K562 (cell line): ENCODE measurements around the gene HSF5. TPM values are rescaled to one million over a fixed set of nuclear protein-coding genes. Genes with fewer than 3 reads are reported as not detected.
A peak's percentile ranks its signal among the peaks of the same experiment; 100 is the strongest.

Experiments used
- C11orf30 ChIP-seq: fragments of 450-650 bp; IDR thresholded peaks from 2 replicates; pipeline ENCODE4 v1.6.1; 2016; ENCODE audit warnings: low read depth, mild to moderate bottlenecking
- CEBPB ChIP-seq: fragments of 450-650 bp; IDR thresholded peaks from 2 replicates; pipeline ENCODE4 v1.6.1; 2016; ENCODE audit warnings: missing genetic modification characterization, missing compliant biosample characterization
- FOSL1 ChIP-seq: fragments of 200-800 bp; sonication (Bioruptor generic); conservative IDR thresholded peaks from 2 replicates; pipeline ENCODE4 v1.6.1; 2016; ENCODE audit warnings: missing genetic modification characterization, missing compliant biosample characterization
- FOXP4 ChIP-seq: sonication (generic); formaldehyde crosslinking; IDR thresholded peaks from 2 replicates; pipeline ENCODE4 v1.8.0; 2022; ENCODE audit warnings: mild to moderate bottlenecking, missing genetic modification reagents, borderline replicate concordance
- GATAD2A ChIP-seq: fragments of 450-650 bp; IDR thresholded peaks from 2 replicates; pipeline ENCODE4 v1.6.1; 2017
- GTF2E2 ChIP-seq: fragments of 200-800 bp; sonication (Bioruptor generic); IDR thresholded peaks from 2 replicates; pipeline ENCODE4 v1.6.1; 2016; ENCODE audit warnings: missing genetic modification characterization, missing compliant biosample characterization
- HDAC8 ChIP-seq: fragments of 450-650 bp; IDR thresholded peaks from 2 replicates; pipeline ENCODE4 v1.6.1; 2016; ENCODE audit warnings: mild to moderate bottlenecking, missing genetic modification characterization, moderate library complexity, missing compliant biosample characterization
- HDGF ChIP-seq: fragments of 450-650 bp; IDR thresholded peaks from 2 replicates; pipeline ENCODE4 v1.6.1; 2016
- HMG20A ChIP-seq: fragments of 450-650 bp; formaldehyde crosslinking; conservative IDR thresholded peaks from 2 replicates; pipeline ENCODE4 v1.4.0; 2020; ENCODE audit warnings: mild to moderate bottlenecking, mixed read lengths
- MTA2 ChIP-seq: fragments of 450-650 bp; IDR thresholded peaks from 2 replicates; pipeline ENCODE4 v1.6.1; 2016; ENCODE audit warnings: low read depth
- MTF1 ChIP-seq: fragments of 250-450 bp; sonication (Bioruptor Pico); IDR thresholded peaks from 2 replicates; pipeline ENCODE4 v1.9.0; 2021; ENCODE audit warnings: moderate library complexity, mild to moderate bottlenecking, inconsistent platforms, borderline replicate concordance
- NFATC3 ChIP-seq: fragments of 450-650 bp; IDR thresholded peaks from 2 replicates; pipeline ENCODE4 v1.6.1; 2017; ENCODE audit warnings: mild to moderate bottlenecking
- NR0B1 ChIP-seq: fragments of 450-650 bp; IDR thresholded peaks from one replicate; pipeline ENCODE4 v1.6.1; 2018; ENCODE audit warnings: mild to moderate bottlenecking, moderate library complexity; ENCODE audit not compliant: partially characterized antibody
- SMAD2 ChIP-seq: fragments of 150-350 bp; IDR thresholded peaks from 2 replicates; pipeline ENCODE4 v1.6.1; 2014; ENCODE audit warnings: low read depth, mild to moderate bottlenecking, low read length
- SP2 ChIP-seq: IDR thresholded peaks from 2 replicates; pipeline ENCODE4 v1.6.1; 2011; ENCODE audit warnings: mild to moderate bottlenecking, low read depth, low read length, moderate library complexity; ENCODE audit not compliant: poor library complexity, severe bottlenecking; ENCODE audit errors: extremely low read depth
- TAL1 ChIP-seq: fragments of 450-650 bp; IDR thresholded peaks from 2 replicates; pipeline ENCODE4 v1.6.1; 2016; ENCODE audit warnings: mild to moderate bottlenecking
- TCF3 ChIP-seq: sonication (generic); formaldehyde crosslinking; IDR thresholded peaks from 2 replicates; pipeline ENCODE4 v1.4.0; 2020; ENCODE audit warnings: mild to moderate bottlenecking, missing genetic modification reagents
- XRCC3 ChIP-seq: fragments of 450-650 bp; IDR thresholded peaks from 2 replicates; pipeline ENCODE4 v1.6.1; 2017; ENCODE audit warnings: mild to moderate bottlenecking, moderate library complexity
- ZNF224 ChIP-seq: sonication (generic); formaldehyde crosslinking; IDR thresholded peaks from 2 replicates; pipeline ENCODE4 v1.8.0; 2022; ENCODE audit warnings: mild to moderate bottlenecking, missing genetic modification reagents
- polyA plus RNA-seq, 8 experiments: library from polyadenylated mRNA; depleted of rRNA in 4 of 8; stranded (reverse) in 5 of 8; unstranded in 3 of 8; fragments of >200 nt; fragmentation: Nextera tagmentation in 2 of 8; fragmentation: Illumina TruSeq in 1 of 8; extraction: Ambion mirVana in 2 of 8; extraction: Trizol in 1 of 8; gene quantifications; 2 replicates each; pipeline versions ENCODE4 v1.2.1 to v1.2.3, GENCODE V29; 2011 to 2014; ENCODE audit warnings: inconsistent platforms in 1 of 8, missing spikeins in 1 of 8
- total RNA-seq, 7 experiments: library from RNA; depleted of rRNA in 6 of 7; stranded (reverse); fragments of >200 nt in 6 of 7; fragmentation: Illumina TruSeq in 2 of 7; extraction: Trizol in 2 of 7; gene quantifications; 2 replicates each; pipeline versions ENCODE4 v1.2.1 to v1.2.3, GENCODE V29; 2011 to 2021; ENCODE audit warnings: low replicate concordance in 1 of 7
- TF ChIP-seq, protein P1 (sequence below), 2 experiments: fragments of 450-650 bp in 1 of 2; sonication (generic) in 1 of 2; formaldehyde crosslinking; conservative IDR thresholded peaks; 2 replicates each; pipeline versions ENCODE4 v1.4.0 to v1.8.1; 2020 to 2022; ENCODE audit warnings: mild to moderate bottlenecking in 1 of 2, missing genetic modification reagents in 1 of 2
- TF ChIP-seq, protein P2 (sequence below): IDR thresholded peaks from 2 replicates; pipeline ENCODE4 v1.6.1; 2016; ENCODE audit warnings: missing genetic modification characterization, missing compliant biosample characterization
- TF ChIP-seq, protein P3 (sequence below): fragments of 250-450 bp; sonication (Bioruptor Pico); IDR thresholded peaks from 2 replicates; pipeline ENCODE4 v1.9.0; 2021; ENCODE audit warnings: mild to moderate bottlenecking, inconsistent platforms

Gene HSF5
- total and polyA plus RNA-seq, 9 of the 15 experiments (the other 6 are each of a cell fraction or from before 2014, with no cell fraction given) = 0.04 TPM; not detected in 8

GRCh38 chr17:58517928-58518609, 29.9 kb upstream of the HSF5 start (continued):
- TF ChIP-seq TCF3 (CRISPR knock-in tag) (no peak), GTF2E2 (tag) (peak; percentile 84; the same call in 1 of the 2 replicates), XRCC3 (no peak), SMAD2 (no peak), SP2 (peak; percentile 78), FOXP4 (CRISPR knock-in tag) (no peak), HMG20A (no peak), CEBPB (tag) (no peak), ZNF224 (CRISPR knock-in tag) (no peak), FOSL1 (no peak; the same call in 1 of the 2 replicates), HDGF (no peak), GATAD2A (no peak), MTA2 (no peak), C11orf30 (peak; percentile 95), MTF1 (CRISPR knock-in tag) (no peak), HDAC8 (tag) (no peak), NFATC3 (no peak), NR0B1 (no peak), TAL1 (0 out of 2 replicates have a peak, but pooled peaks have one; percentile 3)
- TF ChIP-seq, protein P1, sequence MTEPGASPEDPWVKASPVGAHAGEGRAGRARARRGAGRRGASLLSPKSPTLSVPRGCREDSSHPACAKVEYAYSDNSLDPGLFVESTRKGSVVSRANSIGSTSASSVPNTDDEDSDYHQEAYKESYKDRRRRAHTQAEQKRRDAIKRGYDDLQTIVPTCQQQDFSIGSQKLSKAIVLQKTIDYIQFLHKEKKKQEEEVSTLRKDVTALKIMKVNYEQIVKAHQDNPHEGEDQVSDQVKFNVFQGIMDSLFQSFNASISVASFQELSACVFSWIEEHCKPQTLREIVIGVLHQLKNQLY (CRISPR knock-in tag; conservative IDR thresholded peaks at IDR 0.05) = 0 out of 4 replicates have a peak, but pooled peaks of 1 of the 2 experiments have one; percentile 47
- TF ChIP-seq, protein P2, sequence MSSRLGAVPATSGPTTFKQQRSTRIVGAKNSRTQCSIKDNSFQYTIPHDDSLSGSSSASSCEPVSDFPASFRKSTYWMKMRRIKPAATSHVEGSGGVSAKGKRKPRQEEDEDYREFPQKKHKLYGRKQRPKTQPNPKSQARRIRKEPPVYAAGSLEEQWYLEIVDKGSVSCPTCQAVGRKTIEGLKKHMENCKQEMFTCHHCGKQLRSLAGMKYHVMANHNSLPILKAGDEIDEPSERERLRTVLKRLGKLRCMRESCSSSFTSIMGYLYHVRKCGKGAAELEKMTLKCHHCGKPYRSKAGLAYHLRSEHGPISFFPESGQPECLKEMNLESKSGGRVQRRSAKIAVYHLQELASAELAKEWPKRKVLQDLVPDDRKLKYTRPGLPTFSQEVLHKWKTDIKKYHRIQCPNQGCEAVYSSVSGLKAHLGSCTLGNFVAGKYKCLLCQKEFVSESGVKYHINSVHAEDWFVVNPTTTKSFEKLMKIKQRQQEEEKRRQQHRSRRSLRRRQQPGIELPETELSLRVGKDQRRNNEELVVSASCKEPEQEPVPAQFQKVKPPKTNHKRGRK (tag) = no peak
- TF ChIP-seq, protein P3, sequence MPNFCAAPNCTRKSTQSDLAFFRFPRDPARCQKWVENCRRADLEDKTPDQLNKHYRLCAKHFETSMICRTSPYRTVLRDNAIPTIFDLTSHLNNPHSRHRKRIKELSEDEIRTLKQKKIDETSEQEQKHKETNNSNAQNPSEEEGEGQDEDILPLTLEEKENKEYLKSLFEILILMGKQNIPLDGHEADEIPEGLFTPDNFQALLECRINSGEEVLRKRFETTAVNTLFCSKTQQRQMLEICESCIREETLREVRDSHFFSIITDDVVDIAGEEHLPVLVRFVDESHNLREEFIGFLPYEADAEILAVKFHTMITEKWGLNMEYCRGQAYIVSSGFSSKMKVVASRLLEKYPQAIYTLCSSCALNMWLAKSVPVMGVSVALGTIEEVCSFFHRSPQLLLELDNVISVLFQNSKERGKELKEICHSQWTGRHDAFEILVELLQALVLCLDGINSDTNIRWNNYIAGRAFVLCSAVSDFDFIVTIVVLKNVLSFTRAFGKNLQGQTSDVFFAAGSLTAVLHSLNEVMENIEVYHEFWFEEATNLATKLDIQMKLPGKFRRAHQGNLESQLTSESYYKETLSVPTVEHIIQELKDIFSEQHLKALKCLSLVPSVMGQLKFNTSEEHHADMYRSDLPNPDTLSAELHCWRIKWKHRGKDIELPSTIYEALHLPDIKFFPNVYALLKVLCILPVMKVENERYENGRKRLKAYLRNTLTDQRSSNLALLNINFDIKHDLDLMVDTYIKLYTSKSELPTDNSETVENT = no peak
